ENCODE data around the gene IQGAP3. TPM values are rescaled to one million over a fixed set of nuclear protein-coding genes. Genes with fewer than 3 reads are reported as not detected.

IQGAP3 gene
- total and polyA plus RNA-seq, 7 donors: 0.01 to 0.24 (median 0.08) TPM

- no peak overlapping the region for H3K4me3 ChIP-seq
- H3K4me1 ChIP-seq: peaks cover 97% of the 10 kb centered on the region
- H3K27me3 ChIP-seq (ENCODE audit: insufficient read depth in 3 of 3, low read length in 2 of 3): no peaks in the 10 kb centered on the region
- H3K36me3 ChIP-seq (ENCODE audit: insufficient read depth in 1 of 2, low read depth in 1 of 2): peaks cover 4 to 61% of the 10 kb centered on the region in 2 donors
- ATAC-seq: no peak
- H3K27ac ChIP-seq: peak overlapping the region; percentile 43
- DNase-seq: no peak
- intact Hi-C loops (cut with DNase I): no loop called here
- WGBS, 3 donors: 75 to 91% (median 81%) methylated on average over 6 of the region's 6 CpGs
- no peak for TF ChIP-seq CTCF (IDR thresholded peaks at IDR 0.05)
- no peaks in the 10 kb centered on the region for H3K9me3 ChIP-seq
These were observed 87.8 kb downstream of the IQGAP3 start for GRCh38 chr1:156484480-156485058.

- Histone ChIP-seq H3K9me3 (no peaks in the 10 kb centered on the region), H3K36me3 (ENCODE audit: insufficient read depth in 1 of 2, low read depth in 1 of 2) (peaks cover 4 to 67% of the 10 kb centered on the region in 2 donors), H3K27me3 (ENCODE audit: insufficient read depth in 3 of 3, low read length in 2 of 3) (no peaks in the 10 kb centered on the region), H3K4me1 (peaks cover 96% of the 10 kb centered on the region), H3K27ac (peak overlapping the region; percentile 43), H3K4me3 (no peak overlapping the region)
- ATAC-seq (peak in 3 of 4 donors; percentile 44 to 65 (median 54)), DNase-seq (no peak)
- intact Hi-C loops (cut with DNase I): no loop called here
- 58 to 73% (median 61%) methylated on average over 2 of the region's 2 CpGs for WGBS, 3 donors
- TF ChIP-seq CTCF (IDR thresholded peaks at IDR 0.05): no peak
These were observed 89.0 kb downstream of the IQGAP3 start for GRCh38 chr1:156483397-156483796.

GRCh38 chr1:156482276-156482675, 90.1 kb downstream of the IQGAP3 start:
- Histone ChIP-seq H3K36me3 (ENCODE audit: insufficient read depth in 1 of 2, low read depth in 1 of 2) (peaks cover 4 to 72% of the 10 kb centered on the region in 2 donors), H3K27ac (peak overlapping the region; percentile 97), H3K4me1 (peaks cover 96% of the 10 kb centered on the region), H3K4me3 (no peak overlapping the region), H3K9me3 (no peaks in the 10 kb centered on the region), H3K27me3 (ENCODE audit: insufficient read depth in 3 of 3, low read length in 2 of 3) (no peaks in the 10 kb centered on the region)
- DNase-seq (no peak), ATAC-seq (no peak)
- WGBS, 3 donors: 81 to 85% (median 85%) methylated on average over 19 of the region's 19 CpGs
- TF ChIP-seq CTCF (IDR thresholded peaks at IDR 0.05): no peak
- intact Hi-C loops (cut with DNase I): no loop called here

- no peak for DNase-seq
- no peaks in the 10 kb centered on the region for H3K27me3 ChIP-seq (ENCODE audit: insufficient read depth in 3 of 3, low read length in 2 of 3)
- H3K4me3 ChIP-seq: no peak overlapping the region
- TF ChIP-seq CTCF (IDR thresholded peaks at IDR 0.05): no peak
- no peaks in the 10 kb centered on the region for H3K9me3 ChIP-seq
- 61 to 69% (median 64%) methylated on average over 5 of the region's 5 CpGs for WGBS, 3 donors
- intact Hi-C loops (cut with DNase I): no loop called here
- no peak for ATAC-seq
- H3K4me1 ChIP-seq: peaks cover 99% of the 10 kb centered on the region
- peak overlapping the region; percentile 97 for H3K27ac ChIP-seq
- peaks cover 4 to 77% of the 10 kb centered on the region in 2 donors for H3K36me3 ChIP-seq (ENCODE audit: insufficient read depth in 1 of 2, low read depth in 1 of 2)
These were observed 90.8 kb downstream of the IQGAP3 start for GRCh38 chr1:156481527-156481926.

Measured in psoas muscle (tissue), 8 donors.